Fibroblast of pulmonary artery (primary cell): ENCODE measurements around the gene IKZF2.

ENCODE experiments used
- DNase-seq: peaks from one replicate; pipeline ENCODE4 v3.0.0-alpha.2; 2010; ENCODE audit warnings: low read depth
- H3K4me3 ChIP-seq: replicated peaks from 2 replicates; pipeline ENCODE4 v1.5.1; 2011; ENCODE audit warnings: low read depth, mild to moderate bottlenecking, control low read depth, low read length, moderate library complexity
- TF ChIP-seq, protein P1 (sequence below): IDR thresholded peaks from 2 replicates; pipeline ENCODE4 v1.5.1; 2011; ENCODE audit warnings: mild to moderate bottlenecking, control low read depth, low read length, inconsistent platforms; ENCODE audit errors: missing control alignments

IKZF2 gene

DNA sequence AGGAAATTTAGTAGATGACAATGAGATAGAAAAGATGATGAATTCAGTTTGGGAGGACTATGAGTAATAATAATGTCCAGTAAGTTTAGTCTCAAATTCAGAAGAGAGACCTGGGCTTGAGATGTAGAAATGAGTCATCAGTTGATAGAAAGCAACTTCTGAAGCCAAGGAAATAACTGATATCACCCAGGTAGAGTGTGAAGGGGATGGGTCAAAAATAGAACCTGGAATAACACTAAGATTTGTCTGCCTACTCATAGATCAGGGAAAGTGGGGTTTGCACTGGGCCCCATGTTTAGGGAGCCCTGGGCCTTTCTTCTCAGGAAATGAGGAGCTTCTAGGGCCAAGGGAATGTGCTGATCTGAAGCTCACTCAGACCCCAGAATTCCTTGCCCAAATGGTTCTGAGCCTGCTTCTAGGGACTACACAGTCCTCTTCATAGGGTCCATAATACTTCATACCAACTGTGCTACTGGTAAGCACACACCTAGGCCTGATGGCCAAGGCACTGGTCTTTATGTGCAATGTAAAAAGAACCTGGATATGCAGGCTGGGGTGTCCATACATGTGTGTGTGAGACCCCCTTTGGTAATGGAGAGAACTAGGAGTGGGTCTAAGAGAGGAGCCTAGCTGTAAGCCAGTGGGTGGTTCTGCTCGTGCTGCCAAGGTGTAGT, 141.2 kb downstream of the IKZF2 start:
- TF ChIP-seq, protein P1, sequence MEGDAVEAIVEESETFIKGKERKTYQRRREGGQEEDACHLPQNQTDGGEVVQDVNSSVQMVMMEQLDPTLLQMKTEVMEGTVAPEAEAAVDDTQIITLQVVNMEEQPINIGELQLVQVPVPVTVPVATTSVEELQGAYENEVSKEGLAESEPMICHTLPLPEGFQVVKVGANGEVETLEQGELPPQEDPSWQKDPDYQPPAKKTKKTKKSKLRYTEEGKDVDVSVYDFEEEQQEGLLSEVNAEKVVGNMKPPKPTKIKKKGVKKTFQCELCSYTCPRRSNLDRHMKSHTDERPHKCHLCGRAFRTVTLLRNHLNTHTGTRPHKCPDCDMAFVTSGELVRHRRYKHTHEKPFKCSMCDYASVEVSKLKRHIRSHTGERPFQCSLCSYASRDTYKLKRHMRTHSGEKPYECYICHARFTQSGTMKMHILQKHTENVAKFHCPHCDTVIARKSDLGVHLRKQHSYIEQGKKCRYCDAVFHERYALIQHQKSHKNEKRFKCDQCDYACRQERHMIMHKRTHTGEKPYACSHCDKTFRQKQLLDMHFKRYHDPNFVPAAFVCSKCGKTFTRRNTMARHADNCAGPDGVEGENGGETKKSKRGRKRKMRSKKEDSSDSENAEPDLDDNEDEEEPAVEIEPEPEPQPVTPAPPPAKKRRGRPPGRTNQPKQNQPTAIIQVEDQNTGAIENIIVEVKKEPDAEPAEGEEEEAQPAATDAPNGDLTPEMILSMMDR, result no peak
- no peak for DNase-seq
- no peak overlapping the region for H3K4me3 ChIP-seq

- no peak for DNase-seq
- TF ChIP-seq, protein P1, result no peak
- H3K4me3 ChIP-seq, result no peak overlapping the region
Measured at GRCh38 chr2:213007290-213007838, 144.0 kb downstream of the IKZF2 start.

DNA sequence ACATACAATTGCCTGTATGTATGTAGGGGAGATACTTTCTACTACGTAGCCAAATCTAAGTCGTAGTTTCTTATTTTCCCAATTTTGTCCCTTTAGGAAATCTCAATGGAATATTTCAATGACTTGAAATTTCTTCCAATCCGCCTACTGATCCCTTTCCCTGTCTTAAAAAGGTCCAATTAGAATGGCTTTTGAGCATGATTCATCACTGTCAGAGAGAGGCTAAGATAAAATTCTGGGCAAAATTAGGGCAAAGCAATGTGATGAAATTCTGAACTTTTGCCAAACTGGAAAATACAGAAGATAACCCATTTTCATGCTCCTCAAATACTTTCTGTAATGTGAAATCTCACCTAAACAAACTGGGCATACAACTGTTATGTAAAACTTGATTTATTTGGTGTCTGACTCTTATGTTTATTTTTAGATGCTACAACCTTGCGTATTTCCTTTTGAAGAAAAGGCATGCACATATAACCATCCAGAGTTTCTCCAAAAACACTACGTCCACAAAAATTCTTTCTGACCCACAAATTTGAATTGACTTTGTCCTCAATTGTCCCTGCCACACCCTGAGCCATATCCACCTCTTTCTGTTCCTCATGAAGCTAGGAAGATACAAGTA, 147.1 kb downstream of the IKZF2 start:
- TF ChIP-seq, protein P1, result no peak
- H3K4me3 ChIP-seq, result no peak overlapping the region
- DNase-seq, result peak; percentile 29

DNA sequence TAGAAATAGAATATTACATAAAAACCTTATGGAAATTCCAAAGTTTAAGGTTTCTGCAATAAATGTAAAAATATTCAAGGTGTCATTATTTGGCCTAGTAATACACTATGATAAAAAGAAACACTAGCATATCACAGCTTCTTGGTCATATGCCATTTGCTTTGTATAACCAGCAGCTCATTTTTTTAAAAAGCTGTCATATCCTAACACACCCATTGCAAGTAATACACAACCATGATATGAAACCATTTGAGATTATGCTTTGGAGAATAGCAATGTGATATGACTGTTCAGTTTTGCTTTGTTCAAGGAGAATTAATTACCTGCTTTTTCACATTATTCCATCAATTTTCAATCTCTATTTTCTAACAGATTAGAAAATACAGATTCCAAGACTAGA, 149.0 kb downstream of the IKZF2 start:
- DNase-seq, result no peak
- TF ChIP-seq, protein P1, result no peak
- no peak overlapping the region for H3K4me3 ChIP-seq

DNA sequence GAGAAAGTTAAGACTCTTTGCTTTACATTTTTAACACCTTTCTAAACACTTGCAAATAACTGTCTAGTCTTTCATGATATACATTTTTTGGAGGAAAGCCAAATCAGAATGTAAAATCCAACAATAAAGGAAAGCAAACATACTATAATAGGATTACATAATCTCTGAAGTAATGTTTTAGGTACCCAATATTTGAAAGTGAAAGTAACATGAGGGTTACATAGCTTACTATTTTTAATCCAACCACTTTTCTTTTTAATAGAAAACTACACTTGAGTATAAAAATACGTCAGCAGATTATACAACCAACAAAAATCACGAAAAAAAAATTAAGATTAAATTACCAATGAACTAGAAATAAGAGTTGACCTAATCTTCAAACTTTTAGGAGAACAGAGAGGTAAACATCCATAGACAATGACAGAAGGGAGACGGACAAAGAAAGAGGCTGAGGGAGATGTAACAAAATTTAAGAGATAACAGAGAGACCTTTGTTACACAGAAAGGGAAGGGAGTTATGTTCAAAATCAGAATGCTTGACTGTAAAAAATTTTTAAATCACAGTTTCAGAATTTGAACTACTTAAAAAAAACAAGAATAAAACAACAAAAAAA, 150.0 kb downstream of the IKZF2 start:
- no peak overlapping the region for H3K4me3 ChIP-seq

DNA sequence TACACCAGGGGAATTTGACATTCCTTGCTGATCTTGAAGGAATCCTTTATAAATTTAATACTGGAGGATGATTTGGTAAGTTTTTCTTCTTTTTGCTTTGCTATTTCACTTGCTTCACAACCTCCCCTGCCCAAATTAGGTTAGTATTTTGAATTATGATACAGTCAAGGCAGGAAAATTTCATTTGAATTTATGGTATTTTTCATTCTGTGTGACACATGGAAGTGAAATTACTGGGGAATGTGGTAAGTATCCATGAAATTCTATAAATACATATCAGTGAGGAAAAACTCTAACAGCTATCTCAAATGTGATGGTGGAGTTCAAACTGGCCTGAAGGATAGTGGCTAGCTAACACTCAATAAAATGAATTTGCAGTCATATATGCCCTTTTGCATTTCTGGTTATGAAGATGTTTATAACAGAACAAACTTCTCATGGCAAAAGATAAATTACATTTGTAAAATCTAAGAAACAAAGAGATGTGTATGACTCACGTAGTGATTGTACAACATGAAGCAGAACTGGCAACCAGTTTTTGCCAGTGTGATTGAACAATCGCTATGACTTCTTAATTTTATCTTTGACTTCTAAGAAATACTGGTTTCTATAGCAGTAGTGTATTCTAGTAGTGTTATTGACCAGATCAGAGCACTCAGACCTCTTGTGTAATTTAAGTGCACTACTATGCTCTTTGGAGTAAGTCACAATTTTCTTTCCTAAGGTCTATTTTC, 152.6 kb downstream of the IKZF2 start:
- TF ChIP-seq, protein P1, result no peak
- peak; percentile 69 for DNase-seq
- H3K4me3 ChIP-seq, result no peak overlapping the region

More for the DNA sequence above, 150.0 kb downstream of the IKZF2 start:
- TF ChIP-seq, protein P1, result no peak
- peak; percentile 13 for DNase-seq
